ENCODE measurements around the gene NSL1.

- no peak for TF ChIP-seq BACH1 (tag; IDR thresholded peaks at IDR 0.05)
- no peak for TF ChIP-seq ZFP30 (CRISPR knock-in tag; IDR thresholded peaks at IDR 0.05; ENCODE audit: borderline replicate concordance)
- no peak for TF ChIP-seq RAD51 (IDR thresholded peaks at IDR 0.05; ENCODE audit: borderline replicate concordance, low read depth)
- no peak for TF ChIP-seq HDAC6 (IDR thresholded peaks at IDR 0.05; ENCODE audit: low read depth, low read length)
- TF ChIP-seq, protein P1, sequence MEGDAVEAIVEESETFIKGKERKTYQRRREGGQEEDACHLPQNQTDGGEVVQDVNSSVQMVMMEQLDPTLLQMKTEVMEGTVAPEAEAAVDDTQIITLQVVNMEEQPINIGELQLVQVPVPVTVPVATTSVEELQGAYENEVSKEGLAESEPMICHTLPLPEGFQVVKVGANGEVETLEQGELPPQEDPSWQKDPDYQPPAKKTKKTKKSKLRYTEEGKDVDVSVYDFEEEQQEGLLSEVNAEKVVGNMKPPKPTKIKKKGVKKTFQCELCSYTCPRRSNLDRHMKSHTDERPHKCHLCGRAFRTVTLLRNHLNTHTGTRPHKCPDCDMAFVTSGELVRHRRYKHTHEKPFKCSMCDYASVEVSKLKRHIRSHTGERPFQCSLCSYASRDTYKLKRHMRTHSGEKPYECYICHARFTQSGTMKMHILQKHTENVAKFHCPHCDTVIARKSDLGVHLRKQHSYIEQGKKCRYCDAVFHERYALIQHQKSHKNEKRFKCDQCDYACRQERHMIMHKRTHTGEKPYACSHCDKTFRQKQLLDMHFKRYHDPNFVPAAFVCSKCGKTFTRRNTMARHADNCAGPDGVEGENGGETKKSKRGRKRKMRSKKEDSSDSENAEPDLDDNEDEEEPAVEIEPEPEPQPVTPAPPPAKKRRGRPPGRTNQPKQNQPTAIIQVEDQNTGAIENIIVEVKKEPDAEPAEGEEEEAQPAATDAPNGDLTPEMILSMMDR (IDR thresholded peaks at IDR 0.05 in 2 of 3, conservative IDR thresholded peaks at IDR 0.05 in 1 of 3; ENCODE audit: insufficient read depth in 2 of 3, low read depth in 1 of 3, low read length in 3 of 3) = 0 out of 6 replicates have a peak, but pooled peaks of 1 of the 3 experiments have one; percentile 3
- no peak for TF ChIP-seq COPS2 (conservative IDR thresholded peaks at IDR 0.05)
- no peak for TF ChIP-seq MAX (CRISPR knock-in tag; IDR thresholded peaks at IDR 0.05)
- TF ChIP-seq POLR2A (conservative IDR thresholded peaks at IDR 0.05) = no peak
- TF ChIP-seq CBX5 (IDR thresholded peaks at IDR 0.05; ENCODE audit: borderline replicate concordance, low read depth) = no peak
These were observed 309 bp downstream of the NSL1 start for GRCh38 chr1:212791261-212791675.

All from K562 (cell line).